GM18520 (cell line): ENCODE measurements around the gene OPN1SW.

Experiments
- ATAC-seq: cut with Tn5 transposase; IDR thresholded peaks from one replicate; pipeline ENCODE4 v1.9.1; 2021; ENCODE audit not compliant: unreplicated experiment

The OPN1SW gene, protein sequence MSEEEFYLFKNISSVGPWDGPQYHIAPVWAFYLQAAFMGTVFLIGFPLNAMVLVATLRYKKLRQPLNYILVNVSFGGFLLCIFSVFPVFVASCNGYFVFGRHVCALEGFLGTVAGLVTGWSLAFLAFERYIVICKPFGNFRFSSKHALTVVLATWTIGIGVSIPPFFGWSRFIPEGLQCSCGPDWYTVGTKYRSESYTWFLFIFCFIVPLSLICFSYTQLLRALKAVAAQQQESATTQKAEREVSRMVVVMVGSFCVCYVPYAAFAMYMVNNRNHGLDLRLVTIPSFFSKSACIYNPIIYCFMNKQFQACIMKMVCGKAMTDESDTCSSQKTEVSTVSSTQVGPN

DNA sequence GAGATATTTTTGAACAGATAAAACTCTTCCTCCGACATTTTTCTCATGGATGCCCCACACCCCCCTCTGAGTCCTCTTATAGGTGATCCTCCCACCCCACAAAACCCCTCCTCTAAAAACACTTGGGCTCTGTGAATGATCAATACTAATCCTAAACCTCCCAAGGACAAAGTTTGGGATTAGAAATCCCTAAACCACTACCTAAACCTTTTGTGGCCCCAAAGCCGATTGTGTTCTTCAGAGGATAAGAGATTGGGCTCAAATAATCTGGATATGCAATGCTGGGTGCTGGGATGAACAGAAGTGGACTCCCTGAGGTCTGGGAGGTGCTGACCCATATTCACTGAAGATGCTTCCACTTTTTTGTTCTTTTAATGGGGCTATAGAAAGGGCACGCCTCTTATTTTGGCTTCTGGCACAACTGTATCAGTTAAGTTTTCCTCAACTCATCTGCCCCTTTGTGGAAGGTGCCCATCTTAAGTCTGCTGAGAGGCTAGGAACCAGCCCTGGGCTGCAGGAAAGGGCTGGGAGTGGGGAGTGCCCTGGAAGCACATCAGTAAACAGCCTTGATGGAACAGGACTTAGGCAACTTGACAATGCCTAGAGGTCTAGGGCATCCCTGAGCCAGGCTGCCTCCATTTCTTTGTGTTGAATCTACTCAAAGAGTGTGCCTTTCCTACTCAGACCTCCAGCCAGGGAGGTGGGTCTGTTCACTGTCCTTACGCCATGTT lies at the start of gene OPN1SW:
Gene OPN1SW (minus strand): TSS at position 51 of the 731 bp plus-strand sequence. CDS start 13 bp downstream, at position 38.
- ATAC-seq = no peak

DNA sequence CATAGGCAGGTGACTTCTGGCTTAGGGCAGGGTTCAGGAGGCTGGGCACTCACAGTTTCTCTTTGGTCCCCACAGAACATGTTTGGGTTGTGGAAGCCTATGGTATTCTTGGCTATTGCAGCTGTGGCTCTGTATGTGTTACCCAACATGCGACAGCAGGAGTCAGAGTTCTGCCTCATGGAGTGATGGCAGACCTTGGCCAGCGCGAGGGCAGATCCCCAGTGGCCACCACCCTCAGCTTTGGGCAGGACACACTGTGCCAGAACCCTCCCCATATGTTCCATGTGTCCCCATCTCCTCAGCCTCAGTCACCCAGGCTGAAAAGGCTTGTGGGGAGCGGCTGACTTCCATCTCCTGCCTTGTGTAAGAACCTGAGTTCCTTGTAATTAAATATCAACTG lies 46.1 kb upstream of the OPN1SW start:
- no peak for ATAC-seq

DNA sequence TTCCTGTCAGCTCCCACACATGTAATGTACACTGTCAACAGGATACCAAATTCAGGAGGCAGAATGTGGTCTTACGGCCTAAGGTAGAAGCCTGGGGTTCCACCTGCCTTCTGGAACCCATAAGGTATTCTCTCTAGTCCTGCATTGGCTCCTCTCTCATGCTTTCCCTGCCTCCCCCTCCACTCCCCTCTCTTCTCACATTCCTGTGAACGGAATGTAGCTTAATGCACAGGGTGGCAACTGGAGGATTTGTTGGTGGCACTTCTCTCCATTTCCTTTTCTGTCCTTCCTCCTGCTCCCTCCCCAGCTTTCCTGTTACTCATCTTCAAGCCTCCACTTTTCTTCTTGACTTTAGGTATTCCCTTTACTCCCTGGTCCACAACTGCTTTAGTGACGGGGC lies 43.1 kb upstream of the OPN1SW start:
- ATAC-seq = no peak

DNA sequence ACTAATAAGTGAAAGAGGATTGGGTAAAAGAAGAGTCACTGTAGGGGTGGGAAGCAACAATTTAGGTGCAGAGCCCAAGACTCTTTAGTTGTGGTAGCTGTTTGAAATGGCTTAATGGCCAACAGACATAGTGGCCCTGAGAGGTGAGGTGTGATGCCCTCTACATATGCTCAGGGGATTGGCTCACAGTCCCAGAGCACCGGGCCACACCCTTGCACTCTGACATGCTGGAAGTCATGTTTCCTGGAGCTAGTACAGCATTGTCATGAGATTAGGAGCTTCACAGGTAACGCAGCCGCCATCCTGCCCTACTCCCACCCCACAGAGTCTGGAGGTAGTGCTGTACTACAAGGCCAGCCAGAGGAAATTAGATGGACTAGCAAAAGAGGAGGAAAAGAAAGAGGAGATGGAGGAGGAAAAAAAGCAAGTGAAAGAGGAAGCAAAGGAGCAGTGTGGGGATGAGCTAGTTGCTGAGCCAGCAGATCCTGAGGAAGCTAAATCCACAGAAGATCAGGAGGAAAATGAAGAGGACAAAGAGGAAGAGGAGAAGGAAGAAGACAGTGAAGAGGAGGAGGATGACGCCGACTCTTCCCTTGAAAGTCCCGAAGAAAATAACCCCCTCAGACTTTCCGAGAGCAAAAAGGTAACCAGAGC lies 39.8 kb upstream of the OPN1SW start:
- no peak for ATAC-seq

DNA sequence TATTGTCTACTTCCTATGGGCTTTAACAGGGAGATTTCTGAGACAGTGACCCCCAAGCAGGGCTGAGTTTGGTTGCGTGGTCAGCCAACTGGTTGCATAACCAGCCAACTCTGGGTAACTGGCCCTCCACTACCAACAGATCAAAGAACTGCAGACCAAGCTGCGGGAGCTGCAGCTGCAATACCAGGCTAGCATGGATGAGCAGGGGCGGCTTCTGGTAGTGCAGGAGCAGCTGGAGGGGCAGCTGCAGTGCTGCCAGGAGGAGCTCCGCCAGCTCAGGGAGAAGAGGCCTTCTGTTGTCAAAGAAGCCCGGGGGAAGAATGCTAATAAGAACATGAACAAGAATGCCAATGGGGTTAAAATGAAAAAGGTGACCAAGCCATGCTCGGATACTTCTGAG lies 38.9 kb upstream of the OPN1SW start:
- ATAC-seq = no peak

DNA sequence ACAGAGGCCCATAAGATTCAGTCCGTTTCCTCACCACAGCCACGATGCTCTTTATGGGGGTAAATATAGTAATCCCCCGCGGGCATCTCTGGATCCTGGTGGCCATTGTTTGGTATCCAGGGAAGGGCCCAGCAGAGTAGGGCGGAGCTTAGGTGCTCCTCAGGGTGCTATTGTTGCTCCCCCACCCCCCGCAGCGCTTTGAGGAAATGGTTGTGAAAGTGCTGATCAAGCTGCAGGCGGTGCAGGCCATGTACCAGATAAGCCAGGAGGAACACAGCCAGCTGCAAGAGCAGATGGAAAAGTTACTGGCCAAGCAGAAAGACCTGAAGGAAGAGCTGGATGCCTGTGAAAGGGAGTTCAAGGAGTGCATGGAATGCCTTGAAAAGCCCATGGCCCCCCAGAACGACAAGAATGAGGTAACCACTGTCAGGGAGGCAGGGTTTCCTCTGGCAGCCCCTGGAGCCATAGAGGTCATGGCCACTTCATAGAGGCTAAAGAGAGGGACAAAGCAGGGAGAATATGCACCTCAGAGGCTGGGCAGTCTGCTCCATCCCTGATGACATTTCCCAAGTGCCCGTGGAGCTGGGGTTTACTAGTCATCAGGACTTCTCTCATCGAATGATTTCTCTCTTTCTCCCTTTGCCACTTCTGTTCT lies 37.0 kb upstream of the OPN1SW start:
- no peak for ATAC-seq

DNA sequence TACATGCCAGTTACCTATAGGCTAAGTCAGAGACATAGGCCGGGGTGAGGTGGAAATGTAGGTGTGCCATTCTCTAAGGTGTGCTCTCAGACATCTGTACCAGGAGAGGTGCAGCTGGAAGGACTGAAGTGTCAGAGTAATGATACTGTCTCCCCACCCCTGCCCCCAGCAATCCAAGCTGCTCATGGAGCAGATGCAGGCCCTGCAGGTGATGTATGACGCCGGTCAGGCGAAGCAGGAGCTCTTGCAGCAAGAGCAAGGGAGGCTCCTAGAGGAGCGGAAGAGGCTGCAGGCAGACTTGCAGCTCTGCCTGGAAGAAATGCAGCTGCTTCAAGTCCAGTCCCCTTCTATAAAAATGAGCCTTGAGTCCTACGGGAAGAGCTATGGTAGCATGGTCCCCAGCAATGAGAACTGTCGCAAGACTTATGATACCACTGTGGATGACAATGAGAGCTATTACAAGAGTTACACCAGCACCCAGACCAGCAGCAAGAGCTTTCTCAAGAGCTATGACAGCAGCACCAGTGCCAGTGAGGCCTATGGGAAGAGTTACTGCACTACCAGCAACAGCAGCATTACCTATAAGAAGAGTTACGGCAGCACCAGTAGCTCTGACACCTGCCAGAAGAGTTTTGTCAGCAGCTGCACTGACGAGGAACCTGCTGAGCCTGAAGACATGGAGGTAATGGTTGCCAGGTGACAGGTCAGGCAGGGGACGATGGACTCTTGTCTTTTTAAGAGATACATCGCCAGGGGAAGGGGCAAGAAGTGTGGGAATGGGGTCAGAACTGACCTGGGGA lies 36.2 kb upstream of the OPN1SW start:
- ATAC-seq = no peak

DNA sequence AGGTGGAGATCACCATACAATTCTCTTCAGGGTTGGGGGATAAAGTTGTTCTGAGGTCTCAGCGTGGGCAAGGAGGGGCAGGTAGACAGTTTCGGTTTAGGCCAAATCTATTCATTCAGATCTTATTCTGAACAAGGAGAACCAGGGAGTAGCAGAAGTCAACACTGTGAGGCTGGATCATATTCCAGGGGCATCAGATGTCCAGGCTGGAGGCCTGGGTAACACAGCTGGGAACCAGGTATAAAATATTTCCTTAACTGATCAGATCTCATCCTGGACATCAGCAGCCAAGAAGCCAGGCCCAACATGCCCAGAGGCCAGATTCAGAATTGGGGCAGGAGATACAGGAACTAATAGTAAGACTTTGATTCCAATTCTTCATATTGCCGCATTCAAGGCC lies 35.4 kb upstream of the OPN1SW start:
- no peak for ATAC-seq

DNA sequence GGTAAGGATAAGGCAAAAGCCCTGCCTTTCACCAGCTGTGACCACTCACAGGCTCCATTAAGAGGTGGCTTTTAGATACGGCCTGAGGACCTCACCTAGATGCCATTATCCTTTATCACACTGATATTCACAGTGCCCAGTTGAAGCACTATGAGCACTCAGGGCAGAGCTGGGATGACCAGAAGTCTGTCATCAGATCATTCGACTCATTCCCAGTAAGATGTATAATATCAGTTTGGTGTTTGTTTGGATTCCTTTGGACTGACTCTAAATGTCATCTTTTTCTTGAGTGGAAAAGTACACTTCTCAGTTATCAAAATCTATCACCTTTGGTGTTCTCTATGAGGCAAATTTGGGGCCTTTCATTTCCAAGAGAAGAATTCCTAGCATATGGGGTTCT lies 34.9 kb upstream of the OPN1SW start:
- ATAC-seq = no peak

DNA sequence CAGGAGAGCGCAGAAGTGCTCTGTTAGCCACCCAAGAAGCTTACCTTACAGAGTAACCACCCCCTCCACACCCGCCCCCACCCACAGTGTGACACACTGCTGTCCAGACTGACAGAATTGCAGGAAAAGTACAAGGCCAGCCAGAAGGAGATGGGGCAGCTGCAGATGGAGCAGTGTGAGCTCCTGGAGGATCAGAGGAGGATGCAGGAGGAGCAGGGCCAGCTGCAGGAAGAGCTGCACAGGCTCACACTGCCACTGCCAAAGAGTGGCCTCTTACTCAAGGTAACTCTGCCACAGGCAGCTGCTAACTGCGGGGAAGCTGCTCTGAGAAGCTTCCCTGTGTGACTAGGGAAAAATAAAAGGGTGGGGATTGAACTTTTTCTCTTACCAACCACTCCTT lies 33.8 kb upstream of the OPN1SW start:
- no peak for ATAC-seq

DNA sequence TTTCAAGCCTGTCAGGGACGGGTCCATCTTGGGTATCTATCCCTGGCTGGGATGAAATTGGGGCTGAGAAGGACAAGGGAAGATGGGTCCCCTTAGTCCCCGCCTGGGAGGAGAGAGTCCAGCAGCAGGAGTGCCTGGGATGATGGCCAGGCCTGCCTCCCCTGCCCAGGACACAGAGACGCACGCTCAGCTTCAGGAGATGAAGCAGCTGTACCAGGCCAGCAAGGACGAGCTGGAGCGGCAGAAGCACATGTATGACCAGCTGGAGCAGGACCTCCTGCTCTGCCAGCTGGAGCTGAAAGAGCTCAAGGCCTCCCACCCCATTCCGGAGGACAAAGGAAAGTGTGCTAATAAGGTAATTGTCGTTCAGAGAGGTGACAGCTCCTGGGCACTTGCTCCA lies 31.6 kb upstream of the OPN1SW start:
- no peak for ATAC-seq

DNA sequence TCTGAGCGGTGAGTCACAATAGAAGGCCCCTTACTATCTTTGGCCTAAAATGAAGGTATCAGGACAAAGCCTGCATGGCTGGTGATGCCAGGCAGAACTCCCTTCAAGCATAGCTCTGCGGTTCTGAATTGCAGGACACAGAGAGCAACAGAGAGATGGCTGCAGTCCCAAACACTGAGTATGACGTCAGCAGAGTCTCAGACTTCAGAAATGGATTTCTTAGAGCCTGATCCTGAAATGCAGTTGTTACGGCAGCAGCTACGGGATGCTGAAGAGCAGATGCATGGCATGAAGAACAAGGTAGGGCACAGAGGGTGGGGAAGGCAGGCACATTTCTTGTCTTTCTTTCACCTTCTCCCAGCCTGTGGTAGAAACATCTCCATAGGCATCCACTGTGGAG lies 29.6 kb upstream of the OPN1SW start:
- ATAC-seq = no peak

DNA sequence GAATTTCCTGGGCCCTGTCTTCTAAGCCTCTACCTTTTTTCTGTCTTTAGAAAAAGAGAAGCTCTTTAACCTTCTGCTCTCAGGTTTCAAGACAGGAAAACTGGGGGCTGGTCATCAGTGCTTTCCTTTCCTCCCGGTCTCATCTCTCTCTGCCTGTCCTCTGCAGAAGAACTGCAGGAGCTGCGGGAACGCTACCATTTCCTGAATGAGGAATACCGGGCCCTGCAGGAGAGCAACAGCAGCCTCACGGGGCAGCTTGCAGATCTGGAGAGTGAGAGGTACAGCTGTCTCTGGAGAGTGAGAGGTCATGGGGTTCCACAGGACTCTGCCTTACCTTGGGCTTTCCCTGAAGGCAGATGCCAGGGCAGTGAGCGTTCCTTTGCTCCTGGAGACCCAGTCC lies 28.9 kb upstream of the OPN1SW start:
- no peak for ATAC-seq

DNA sequence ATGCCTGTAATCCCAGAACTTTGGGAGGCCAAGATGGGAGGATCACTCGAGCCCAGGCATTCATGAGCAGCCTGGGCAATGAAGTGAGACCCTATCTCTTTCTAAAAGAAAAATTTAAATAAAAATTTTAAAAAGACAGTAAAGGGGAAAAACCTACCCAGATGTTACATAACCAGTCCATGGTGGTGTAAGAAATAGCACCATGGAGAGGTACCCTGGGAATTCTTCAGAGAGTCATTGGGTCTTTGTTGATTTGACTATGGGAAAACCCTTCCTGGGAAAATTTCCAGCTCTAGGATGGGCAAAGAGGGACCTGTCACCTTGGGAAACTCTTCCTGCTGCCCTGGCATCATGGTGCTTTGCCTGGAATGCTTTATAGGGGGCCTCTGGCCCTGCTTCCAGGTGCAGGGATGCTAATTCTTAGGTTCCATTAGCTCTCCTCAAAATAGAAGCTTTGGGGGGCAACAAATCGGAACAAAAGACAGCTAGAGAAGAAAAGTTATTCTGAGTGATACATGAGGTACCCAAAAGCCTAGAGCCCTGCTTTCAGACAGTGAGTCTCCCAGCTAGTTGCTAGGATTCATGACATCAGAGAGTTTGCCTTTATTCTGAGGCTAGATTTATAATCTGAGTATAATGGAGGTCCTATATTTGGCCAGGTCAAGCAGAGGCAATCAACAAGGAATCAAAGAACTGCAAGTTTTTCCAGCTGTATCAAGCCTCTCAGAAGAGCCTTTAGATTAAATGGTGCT lies 26.2 kb upstream of the OPN1SW start:
- ATAC-seq = no peak

DNA sequence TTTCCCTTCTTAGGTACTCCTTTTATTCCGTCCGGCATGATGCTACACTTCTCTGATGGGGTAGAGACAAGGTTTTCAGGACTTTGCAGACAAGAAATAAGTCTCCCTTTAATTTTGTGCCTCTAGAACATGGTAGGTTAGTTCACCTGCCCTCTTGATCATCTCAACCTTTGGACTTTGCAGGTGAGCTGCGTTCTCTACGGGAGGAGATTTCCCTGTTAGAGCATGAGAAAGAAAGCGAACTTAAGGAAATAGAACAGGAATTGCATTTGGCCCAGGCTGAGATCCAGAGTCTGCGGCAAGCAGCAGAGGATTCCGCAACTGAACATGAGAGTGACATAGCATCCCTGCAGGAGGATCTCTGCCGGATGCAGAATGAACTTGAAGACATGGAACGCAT lies 25.4 kb upstream of the OPN1SW start:
- no peak for ATAC-seq

DNA sequence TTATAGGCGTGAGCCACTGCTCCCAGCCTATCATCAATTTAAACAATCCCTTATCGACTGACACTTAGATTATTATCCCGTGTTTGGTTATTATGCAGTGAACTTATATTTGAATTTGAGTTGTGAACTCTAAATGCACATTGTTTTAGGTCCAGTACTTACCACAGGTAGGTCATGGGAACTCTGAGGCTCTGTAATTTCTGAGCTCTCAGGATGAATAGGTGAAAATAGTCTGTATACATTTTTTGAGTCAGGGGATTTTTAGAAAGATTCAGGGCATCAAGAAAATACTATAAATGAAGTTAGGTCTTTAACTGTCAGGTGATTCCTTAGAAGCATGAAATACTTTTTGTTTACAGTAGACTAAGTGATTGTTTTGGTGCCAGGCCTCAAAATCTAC lies 25.0 kb upstream of the OPN1SW start:
- no peak for ATAC-seq

DNA sequence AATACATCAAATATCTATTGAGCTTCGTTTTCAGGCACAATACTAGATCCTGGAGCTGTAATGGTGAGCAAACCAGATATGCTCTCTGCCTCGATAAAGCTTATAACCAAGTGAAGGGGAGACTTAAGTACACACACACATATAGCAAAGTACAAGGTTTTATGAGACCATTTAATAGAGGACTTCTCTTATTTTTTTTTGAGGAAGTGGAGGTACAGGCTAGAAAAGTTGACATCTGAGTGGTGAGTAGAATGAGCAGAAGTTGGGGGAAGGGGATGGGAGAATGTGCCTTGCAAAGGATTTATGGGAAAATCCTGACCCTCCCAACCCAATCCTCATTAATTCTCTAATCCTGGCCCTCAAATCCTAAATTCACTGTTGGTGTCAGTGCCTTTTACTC lies 23.9 kb upstream of the OPN1SW start:
- ATAC-seq = no peak

DNA sequence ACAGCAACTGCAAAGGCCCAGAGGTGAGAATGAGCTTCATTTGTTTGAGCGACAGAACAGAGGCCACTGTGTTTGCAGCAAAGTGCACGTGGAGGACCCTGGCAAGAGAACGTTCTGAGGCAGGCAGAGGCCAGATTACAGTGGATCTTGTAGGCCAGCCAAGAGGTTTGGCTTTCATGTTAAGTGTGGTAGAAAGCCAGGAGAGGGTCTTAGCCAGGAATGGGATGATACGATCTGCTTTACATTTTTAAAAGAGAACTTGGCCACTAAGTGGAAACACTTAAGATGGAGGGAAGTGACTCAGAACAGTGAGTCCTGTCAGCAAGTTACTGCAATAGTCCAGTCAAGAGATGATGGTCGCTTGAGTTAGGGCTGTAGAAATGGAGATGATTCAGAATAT lies 20.7 kb upstream of the OPN1SW start:
- ATAC-seq = no peak

DNA sequence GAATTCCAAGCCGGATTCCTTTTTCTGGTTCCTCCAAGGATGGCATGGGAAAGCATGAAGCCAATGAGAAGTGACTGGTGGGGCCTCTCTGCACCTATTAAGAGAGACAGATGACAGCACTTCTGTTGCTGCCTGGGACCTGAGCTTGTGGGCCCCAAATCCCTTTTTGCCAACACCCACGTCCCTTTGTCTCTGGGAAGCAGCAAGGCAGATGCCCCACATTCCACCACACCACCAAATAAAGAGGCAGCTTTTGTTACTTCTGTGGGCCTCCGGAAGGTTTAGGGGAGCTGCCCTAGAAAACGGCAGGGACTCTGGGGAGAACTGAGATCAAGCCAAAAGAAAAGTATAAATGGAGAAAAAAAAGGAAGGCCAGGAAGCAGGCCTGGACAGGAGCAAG lies 19.5 kb upstream of the OPN1SW start:
- no peak for ATAC-seq

DNA sequence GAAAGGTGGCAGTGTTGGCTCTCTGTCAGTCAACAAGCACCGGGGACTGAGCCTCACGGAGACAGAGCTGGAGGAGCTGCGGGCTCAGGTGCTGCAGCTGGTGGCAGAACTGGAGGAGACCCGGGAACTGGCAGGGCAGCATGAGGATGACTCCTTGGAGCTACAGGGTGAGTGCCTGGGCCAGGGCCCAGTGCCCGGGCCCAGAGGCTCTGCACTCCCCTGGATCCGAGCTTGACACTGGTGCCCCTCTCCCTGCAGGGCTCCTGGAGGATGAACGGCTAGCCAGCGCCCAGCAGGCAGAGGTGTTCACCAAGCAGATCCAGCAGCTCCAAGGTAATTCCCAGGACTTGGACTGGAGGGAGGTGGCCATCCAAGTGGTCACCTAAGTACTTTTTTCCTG lies 18.8 kb upstream of the OPN1SW start:
- no peak for ATAC-seq
